BJ (cell line): Measurements from ENCODE around the gene GP1BB. TPM values are rescaled to one million over a fixed set of nuclear protein-coding genes. Genes with fewer than 3 reads are reported as not detected.

Source experiments
- CTCF ChIA-PET: fragments of 350-600 bp; formaldehyde crosslinking; extraction: SDS; loops from one replicate; lab custom pipeline; 2021; ENCODE audit warnings: antibody characterized with exemption, inconsistent platforms; lab: Yijun Ruan, JAX
- POLR2A ChIA-PET: fragments of 300-600 bp; sonication (Branson Sonifier 250); formaldehyde crosslinking; extraction: SDS; loops from one replicate; lab custom pipeline; 2021; ENCODE audit warnings: antibody characterized with exemption; lab: Charles Lee
- DNase-seq: peaks from one replicate; pipeline ENCODE4 v3.0.0-alpha.2; 2011; ENCODE audit warnings: low read depth
- H3K27me3 ChIP-seq: 2 replicates; pipeline ENCODE4 v1.6.0; 2011; ENCODE audit warnings: low read length; ENCODE audit not compliant: control insufficient read depth, insufficient read depth
- H3K36me3 ChIP-seq: 2 replicates; pipeline ENCODE4 v1.5.1; 2011; ENCODE audit warnings: low read length; ENCODE audit not compliant: control insufficient read depth, insufficient read depth
- H3K4me3 ChIP-seq: 2 replicates; pipeline ENCODE4 v1.5.1; 2011; ENCODE audit warnings: low read depth, mild to moderate bottlenecking, control low read depth, low read length
- CTCF ChIP-seq: IDR thresholded peaks from 2 replicates; pipeline ENCODE4 v1.5.1; 2011; ENCODE audit warnings: low read depth, mild to moderate bottlenecking, control low read depth, inconsistent platforms, low read length, moderate library complexity; ENCODE audit not compliant: insufficient read depth
- polyA plus RNA-seq: library from polyadenylated mRNA; depleted of rRNA; stranded (reverse); fragments of >200 nt; gene quantifications from 2 replicates; pipeline ENCODE4 v1.2.3, GENCODE V29; 2011

Gene GP1BB
- polyA plus RNA-seq, 1 experiment, result 4.2 TPM

- Histone ChIP-seq H3K36me3 (no peaks in the 10 kb centered on the region), H3K27me3 (peaks cover 22% of the 10 kb centered on the region), H3K4me3 (no peak overlapping the region)
- ChIA-PET POLR2A (interaction anchor here (0.6 kb wide), 1 partner anchor 8 kb away, joined by 3 read pairs; no protein-coding TSS in a partner anchor), CTCF (interaction anchor here (1.1 to 1.2 kb wide), 2 partner anchors 22 to 162 kb away, joined by 3 read pairs; no protein-coding TSS in a partner anchor)
- no peak for DNase-seq
- no peak for TF ChIP-seq CTCF
Measured at GRCh38 chr22:19750507-19751490, 27.5 kb downstream of the GP1BB start.

- POLR2A ChIA-PET, result interaction anchor here (0.6 kb wide), 1 partner anchor 9 kb away, joined by 3 read pairs; no protein-coding TSS in a partner anchor
- DNase-seq, result no peak
- Histone ChIP-seq H3K36me3 (no peaks in the 10 kb centered on the region), H3K27me3 (peaks cover 28% of the 10 kb centered on the region), H3K4me3 (no peak overlapping the region)
- CTCF ChIA-PET, result interaction anchor here (1.1 to 2.8 kb wide), 3 partner anchors 21 to 161 kb away, joined by 3 to 9 read pairs (median 3); no protein-coding TSS in a partner anchor
- no peak for TF ChIP-seq CTCF
Measured at GRCh38 chr22:19751497-19752245, 28.3 kb downstream of the GP1BB start.

- no peak for DNase-seq
- 0 out of 2 replicates have a peak, but pooled peaks have one; percentile 4 for TF ChIP-seq CTCF
- peaks cover 37% of the 10 kb centered on the region for H3K27me3 ChIP-seq
- no peak overlapping the region for H3K4me3 ChIP-seq
- ChIA-PET CTCF (interaction anchor here (0.8 to 2.8 kb wide), 3 partner anchors 17 to 45 kb away, joined by 3 to 9 read pairs (median 3); no protein-coding TSS in a partner anchor), POLR2A (no interaction called here)
- no peaks in the 10 kb centered on the region for H3K36me3 ChIP-seq
Measured at GRCh38 chr22:19753090-19753842, 29.9 kb downstream of the GP1BB start.

- no peak for TF ChIP-seq CTCF
- ChIA-PET CTCF (interaction anchor here (0.8 to 2.8 kb wide), 3 partner anchors 17 to 44 kb away, joined by 3 to 9 read pairs (median 3); no protein-coding TSS in a partner anchor), POLR2A (no interaction called here)
- no peaks in the 10 kb centered on the region for H3K36me3 ChIP-seq
- H3K4me3 ChIP-seq, result no peak overlapping the region
- no peak for DNase-seq
- H3K27me3 ChIP-seq, result peaks cover 39% of the 10 kb centered on the region
Measured at GRCh38 chr22:19753996-19754700, 30.8 kb downstream of the GP1BB start.
